HCT116 (cell line): Measurements from ENCODE around the gene RGS6. TPM values are rescaled to one million over a fixed set of nuclear protein-coding genes. Genes with fewer than 3 reads are reported as not detected.

Experiments used
- ATAC-seq: fragments of 200-7000 bp; cut with Tn5 transposase; 2 replicates; pipeline ENCODE4 v1.9.1; 2020; ENCODE audit warnings: mild to moderate bottlenecking, moderate library complexity
- BruUV-seq: library from RNA; stranded (reverse); fragments of 400-500 nt; replicated peaks from 2 replicates; lab custom pipeline; 2021; lab: Mats Ljungman, UMichigan
- CTCF ChIA-PET: fragments of 300-600 bp; sonication (Branson Sonifier 250); formaldehyde crosslinking; loops from one replicate; lab custom pipeline; 2021; ENCODE audit warnings: antibody characterized with exemption; lab: Charles Lee
- POLR2A ChIA-PET: fragments of 300-600, 350-600 bp; sonication (Branson Sonifier 250); formaldehyde crosslinking; loops from one replicate; lab custom pipeline; 2021; ENCODE audit warnings: antibody characterized with exemption; lab: Charles Lee
- RAD21 ChIA-PET, 2 experiments: fragments of 300-600 bp; sonication (Branson Sonifier 250); formaldehyde crosslinking; loops; one replicate each; lab custom pipeline; 2023; ENCODE audit warnings: low total read pairs in 2 of 2; ENCODE audit not compliant: uncharacterized antibody in 2 of 2, unreplicated experiment in 2 of 2, low non-redundant PET in 1 of 2; lab: Charles Lee
- DNase-seq: peaks from one replicate; pipeline ENCODE4 v3.0.0-alpha.2; 2010; ENCODE audit warnings: low read depth, low spot score
- H2AFZ ChIP-seq: fragments of 200-600 bp; shearing (Covaris generic), sonication (generic); 2 replicates; pipeline ENCODE4 v1.6.1; 2017; ENCODE audit warnings: low read depth, mixed run types, mixed read lengths, antibody characterized with exemption, low read length; ENCODE audit not compliant: poor library complexity, severe bottlenecking
- H3K27ac ChIP-seq: 2 replicates; pipeline ENCODE4 v1.5.1; 2012; ENCODE audit warnings: low read depth, low read length
- H3K27me3 ChIP-seq: fragments of 200-600 bp; sonication (generic); 2 replicates; pipeline ENCODE4 v1.6.1; 2016; ENCODE audit warnings: mixed run types, low read length, mixed read lengths; ENCODE audit not compliant: insufficient read depth
- H3K36me3 ChIP-seq, 2 experiments: fragments of 200-500 bp in 1 of 2; fragments of 200-600 bp in 1 of 2; sonication (Bioruptor generic) in 1 of 2; sonication (generic) in 1 of 2; 2 replicates each; pipeline versions ENCODE4 v1.5.1 to v1.6.1; 2014 to 2016; ENCODE audit warnings: low read length in 2 of 2, inconsistent platforms in 1 of 2, mixed read lengths in 1 of 2, mixed run types in 1 of 2; ENCODE audit not compliant: insufficient read depth in 2 of 2, control insufficient read depth in 1 of 2
- H3K4me1 ChIP-seq, 2 experiments: fragments of 200-600 bp in 1 of 2; sonication (generic) in 1 of 2; 2 replicates each; pipeline versions ENCODE4 v1.5.1 to v1.6.1; 2012 to 2017; ENCODE audit warnings: low read length in 2 of 2, inconsistent platforms in 1 of 2, mild to moderate bottlenecking in 1 of 2, mixed read lengths in 1 of 2, mixed run types in 1 of 2, moderate library complexity in 1 of 2; ENCODE audit not compliant: insufficient read depth in 2 of 2, control insufficient read depth in 1 of 2
- H3K4me2 ChIP-seq: fragments of 200-600 bp; sonication (generic); 2 replicates; pipeline ENCODE4 v1.6.1; 2017; ENCODE audit warnings: mixed run types, low read length, mixed read lengths
- H3K4me3 ChIP-seq, 2 experiments: fragments of 200-600 bp in 1 of 2; sonication (generic) in 1 of 2; replicated peaks in 1 of 2; 2 replicates each; pipeline ENCODE4 v1.5.1; 2011 to 2016; ENCODE audit warnings: low read length in 2 of 2, control low read depth in 1 of 2, low read depth in 1 of 2, mild to moderate bottlenecking in 1 of 2, mixed read lengths in 1 of 2, mixed run types in 1 of 2
- H3K79me2 ChIP-seq: fragments of 200-600 bp; sonication (generic); 2 replicates; pipeline ENCODE4 v1.6.1; 2017; ENCODE audit warnings: mild to moderate bottlenecking, mixed run types, low read length, moderate library complexity, mixed read lengths; ENCODE audit not compliant: insufficient read depth
- H3K9ac ChIP-seq: fragments of 200-600 bp; sonication (generic); 2 replicates; pipeline ENCODE4 v1.6.1; 2016; ENCODE audit warnings: low read length, mixed read lengths
- H3K9me2 ChIP-seq: fragments of 200-600 bp; sonication (generic), shearing (Covaris generic); 2 replicates; pipeline ENCODE4 v1.6.1; 2017; ENCODE audit warnings: mixed run types, mild to moderate bottlenecking, moderate library complexity; ENCODE audit not compliant: insufficient read depth
- H3K9me3 ChIP-seq, 2 experiments: fragments of 200-500 bp in 1 of 2; fragments of 200-600 bp in 1 of 2; sonication (Bioruptor generic) in 1 of 2; sonication (generic) in 1 of 2; 2 replicates each; pipeline ENCODE4 v1.6.1; 2014 to 2017; ENCODE audit warnings: low read length in 2 of 2, mixed read lengths in 2 of 2, inconsistent platforms in 1 of 2, low read depth in 1 of 2, mild to moderate bottlenecking in 1 of 2, mixed run types in 1 of 2, moderate library complexity in 1 of 2; ENCODE audit not compliant: control insufficient read depth in 1 of 2, insufficient read depth in 1 of 2
- H4K20me1 ChIP-seq: fragments of 200-600 bp; sonication (generic), shearing (Covaris generic); 2 replicates; pipeline ENCODE4 v1.6.1; 2017; ENCODE audit warnings: mixed run types, mild to moderate bottlenecking, moderate library complexity; ENCODE audit not compliant: insufficient read depth
- ATF3 ChIP-seq: IDR thresholded peaks from 2 replicates; pipeline ENCODE4 v1.6.1; 2012
- CBX3 ChIP-seq: IDR thresholded peaks from 2 replicates; pipeline ENCODE4 v1.6.1; 2012; ENCODE audit warnings: low read depth
- CEBPB ChIP-seq: IDR thresholded peaks from 2 replicates; pipeline ENCODE4 v1.6.1; 2012; ENCODE audit warnings: low read depth
- CTCF ChIP-seq, 3 experiments: fragments of 200-600 bp in 1 of 3; sonication (generic) in 1 of 3; IDR thresholded peaks in 2 of 3; conservative IDR thresholded peaks in 1 of 3; 2 replicates each; pipeline ENCODE4 v1.5.1; 2012 to 2017; ENCODE audit warnings: low read depth in 2 of 3, low read length in 2 of 3, antibody characterized with exemption in 1 of 3, borderline replicate concordance in 1 of 3, control low read depth in 1 of 3, mild to moderate bottlenecking in 1 of 3, mixed read lengths in 1 of 3, mixed run types in 1 of 3, moderate library complexity in 1 of 3; ENCODE audit not compliant: insufficient read depth in 1 of 3
- EGR1 ChIP-seq: IDR thresholded peaks from 2 replicates; pipeline ENCODE4 v1.6.1; 2012; ENCODE audit warnings: low read depth
- EZH2 ChIP-seq: fragments of 200-600 bp; sonication (generic); IDR thresholded peaks from 2 replicates; pipeline ENCODE4 v1.6.1; 2017; ENCODE audit warnings: antibody characterized with exemption, mixed run types
- EZH2phosphoT487 ChIP-seq: fragments of 200-600 bp; IDR thresholded peaks from 2 replicates; pipeline ENCODE4 v1.6.1; 2018; ENCODE audit warnings: antibody characterized with exemption, borderline replicate concordance
- FOSL1 ChIP-seq: IDR thresholded peaks from 2 replicates; pipeline ENCODE4 v1.6.1; 2012; ENCODE audit warnings: low read depth
- JUND ChIP-seq: IDR thresholded peaks from 2 replicates; pipeline ENCODE4 v1.6.1; 2012
- MAX ChIP-seq: IDR thresholded peaks from 2 replicates; pipeline ENCODE4 v1.6.1; 2012
- POLR2AphosphoS5 ChIP-seq: IDR thresholded peaks from 2 replicates; pipeline ENCODE4 v1.6.1; 2011; ENCODE audit warnings: mild to moderate bottlenecking, low read depth, low read length, moderate library complexity
- REST ChIP-seq: IDR thresholded peaks from 2 replicates; pipeline ENCODE4 v1.6.1; 2012; ENCODE audit warnings: low read depth
- SIN3A ChIP-seq: IDR thresholded peaks from 2 replicates; pipeline ENCODE4 v1.6.1; 2012; ENCODE audit warnings: low read depth
- SP1 ChIP-seq: IDR thresholded peaks from 2 replicates; pipeline ENCODE4 v1.6.1; 2012; ENCODE audit warnings: low read depth
- SRF ChIP-seq: IDR thresholded peaks from 2 replicates; pipeline ENCODE4 v1.6.1; 2012; ENCODE audit warnings: low read depth
- TCF7L2 ChIP-seq: IDR thresholded peaks from 2 replicates; pipeline ENCODE4 v1.7.0; 2011; ENCODE audit warnings: borderline replicate concordance, inconsistent platforms; ENCODE audit not compliant: insufficient read depth, insufficient read length; ENCODE audit errors: extremely low read depth
- YY1 ChIP-seq: IDR thresholded peaks from 2 replicates; pipeline ENCODE4 v1.6.1; 2011; ENCODE audit warnings: low read length, low read depth, moderate library complexity, mild to moderate bottlenecking; ENCODE audit not compliant: insufficient replicate concordance; ENCODE audit errors: extremely low read depth
- ZBTB33 ChIP-seq: IDR thresholded peaks from 2 replicates; pipeline ENCODE4 v1.6.1; 2011; ENCODE audit warnings: mild to moderate bottlenecking, low read length, moderate library complexity; ENCODE audit not compliant: insufficient replicate concordance; ENCODE audit errors: extremely low read depth
- ZFX ChIP-seq: fragments of 450-650 bp; IDR thresholded peaks from 2 replicates; pipeline ENCODE4 v1.6.1; 2017
- ZNF274 ChIP-seq: fragments of 200-500 bp; sonication (Bioruptor generic); IDR thresholded peaks from 2 replicates; pipeline ENCODE4 v1.6.1; 2014; ENCODE audit warnings: mild to moderate bottlenecking, low read depth, low read length, inconsistent platforms
- intact Hi-C: fragments of 100-400 bp; cut with micrococcal nuclease; formaldehyde crosslinking; loops from 2 replicates; pipeline ENCODE4 v1.10.0; 2022
- total RNA-seq: library from RNA; stranded (reverse); gene quantifications from one replicate; pipeline ENCODE4 v1.2.1, GENCODE V29; 2021; ENCODE audit not compliant: unreplicated experiment

RGS6 gene
- total RNA-seq, 1 experiment from 2014 or later: 4.7 TPM

- RAD21 ChIA-PET: no interaction called here
- H2AFZ ChIP-seq: no peak overlapping the region
- H4K20me1 ChIP-seq: no peaks in the 10 kb centered on the region
- no peaks in the 10 kb centered on the region for H3K9me2 ChIP-seq
- H3K4me2 ChIP-seq: no peak overlapping the region
- DNase-seq: no peak
- H3K4me3 ChIP-seq: no peak overlapping the region
- ATAC-seq: no peak
- H3K4me1 ChIP-seq: no peaks in the 10 kb centered on the region
- BruUV-seq: no TSS peak
- intact Hi-C loops: no loop called here
- H3K27ac ChIP-seq: no peak overlapping the region
- no peaks in the 10 kb centered on the region for H3K79me2 ChIP-seq
- POLR2A ChIA-PET: no interaction called here
- H3K36me3 ChIP-seq: no peaks in the 10 kb centered on the region
- H3K9ac ChIP-seq: no peak overlapping the region
- no peaks in the 10 kb centered on the region for H3K9me3 ChIP-seq
- TF ChIP-seq CBX3: no peak
- TF ChIP-seq EZH2: no peak
- TF ChIP-seq CEBPB: no peak
- no peak for TF ChIP-seq TCF7L2
- TF ChIP-seq SP1: no peak
- no peak for TF ChIP-seq REST
- TF ChIP-seq ZBTB33: no peak
- TF ChIP-seq SIN3A: no peak
- no peak for TF ChIP-seq SRF
- TF ChIP-seq EZH2phosphoT487: no peak
- no peak for TF ChIP-seq CTCF (IDR thresholded peaks at IDR 0.05 in 2 of 3, conservative IDR thresholded peaks at IDR 0.05 in 1 of 3; ENCODE audit: borderline replicate concordance in 1 of 3, insufficient read depth in 1 of 3, low read depth in 2 of 3, low read length in 2 of 3)
- no peak for TF ChIP-seq POLR2AphosphoS5
- no peak for TF ChIP-seq ZNF274
- TF ChIP-seq JUND: no peak
- TF ChIP-seq YY1: no peak
- TF ChIP-seq ATF3: no peak
- TF ChIP-seq EGR1: no peak
- TF ChIP-seq MAX: no peak
- TF ChIP-seq ZFX: no peak
- TF ChIP-seq FOSL1: no peak
- TF ChIP-seq, all 23 proteins: peak for 0
- CTCF ChIA-PET: no interaction called here
- no peaks in the 10 kb centered on the region for H3K27me3 ChIP-seq
These were observed 607.6 kb downstream of the RGS6 start for GRCh38 chr14:72539661-72540315.
